HG02981 (cell line): Measurements from ENCODE around the gene GSC2.
A peak's percentile ranks its signal among the peaks of the same experiment; 100 is the strongest.

Source experiments
- ATAC-seq: cut with Tn5 transposase; IDR thresholded peaks from one replicate; pipeline ENCODE4 v1.9.1; 2021; ENCODE audit warnings: mild to moderate bottlenecking, moderate library complexity; ENCODE audit not compliant: unreplicated experiment

Gene GSC2

DNA sequence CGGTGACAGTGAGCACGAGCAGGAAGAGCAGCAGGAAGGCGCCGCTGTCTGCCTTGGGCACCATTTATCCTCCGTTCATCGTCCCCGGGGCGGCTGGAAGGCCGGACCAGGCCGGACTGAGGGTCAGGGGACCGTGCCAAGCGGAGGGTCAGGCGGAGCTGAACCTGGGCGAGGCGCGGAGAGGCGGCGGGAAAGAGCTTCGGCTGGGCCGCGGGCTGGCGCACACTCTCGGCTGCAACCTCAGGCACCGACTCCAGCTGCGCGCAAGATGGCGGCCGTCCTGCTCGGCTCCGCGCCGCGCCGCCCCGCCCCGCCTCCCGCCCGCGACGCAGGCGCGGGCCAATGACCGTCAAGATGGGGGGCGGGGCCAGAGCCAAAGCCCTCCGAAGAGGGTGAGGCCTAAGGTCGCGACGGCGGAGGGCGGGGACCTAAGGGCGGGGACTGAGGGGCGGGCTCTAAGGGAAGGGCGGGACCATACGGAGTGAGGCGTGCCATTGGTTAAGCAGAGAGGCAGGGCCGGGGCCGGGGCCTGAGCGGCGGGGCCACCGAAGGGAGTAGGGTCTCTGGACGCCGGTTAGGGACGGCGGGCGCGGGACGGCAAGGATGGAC lies 27.8 kb downstream of the GSC2 start, which contains the start of gene DGCR2:
TSS of gene DGCR2 (minus strand) at position 270 of the 609 bp plus-strand sequence. CDS start at position 64, 206 bp downstream.
- peak; percentile 86 for ATAC-seq

DNA sequence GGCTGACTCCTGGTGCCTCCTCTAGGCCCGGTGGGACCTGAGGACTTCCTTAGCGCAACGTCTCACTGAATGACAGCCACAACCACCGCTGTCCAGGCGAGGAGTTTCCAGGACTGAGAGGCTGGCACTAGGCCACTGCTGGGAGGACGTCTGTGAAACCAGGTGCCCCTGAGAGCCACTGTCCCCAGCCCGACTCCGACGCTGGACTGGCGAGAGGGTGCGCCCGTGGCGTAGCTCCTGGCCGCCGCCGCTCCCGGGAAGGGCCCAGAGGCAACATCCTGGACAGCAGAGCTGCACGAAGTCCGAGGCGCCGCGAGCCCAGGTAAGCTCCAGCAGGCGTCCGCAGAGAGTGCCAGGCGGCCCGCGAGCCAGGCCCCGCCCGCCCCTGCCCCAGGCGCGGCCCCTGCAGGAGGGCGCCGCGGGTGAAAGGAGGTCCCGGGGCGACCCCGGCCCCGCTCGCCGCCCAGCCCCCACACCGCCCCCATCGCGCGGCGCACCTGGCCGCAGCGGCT lies 28.4 kb downstream of the GSC2 start:
- peak; percentile 22 for ATAC-seq

DNA sequence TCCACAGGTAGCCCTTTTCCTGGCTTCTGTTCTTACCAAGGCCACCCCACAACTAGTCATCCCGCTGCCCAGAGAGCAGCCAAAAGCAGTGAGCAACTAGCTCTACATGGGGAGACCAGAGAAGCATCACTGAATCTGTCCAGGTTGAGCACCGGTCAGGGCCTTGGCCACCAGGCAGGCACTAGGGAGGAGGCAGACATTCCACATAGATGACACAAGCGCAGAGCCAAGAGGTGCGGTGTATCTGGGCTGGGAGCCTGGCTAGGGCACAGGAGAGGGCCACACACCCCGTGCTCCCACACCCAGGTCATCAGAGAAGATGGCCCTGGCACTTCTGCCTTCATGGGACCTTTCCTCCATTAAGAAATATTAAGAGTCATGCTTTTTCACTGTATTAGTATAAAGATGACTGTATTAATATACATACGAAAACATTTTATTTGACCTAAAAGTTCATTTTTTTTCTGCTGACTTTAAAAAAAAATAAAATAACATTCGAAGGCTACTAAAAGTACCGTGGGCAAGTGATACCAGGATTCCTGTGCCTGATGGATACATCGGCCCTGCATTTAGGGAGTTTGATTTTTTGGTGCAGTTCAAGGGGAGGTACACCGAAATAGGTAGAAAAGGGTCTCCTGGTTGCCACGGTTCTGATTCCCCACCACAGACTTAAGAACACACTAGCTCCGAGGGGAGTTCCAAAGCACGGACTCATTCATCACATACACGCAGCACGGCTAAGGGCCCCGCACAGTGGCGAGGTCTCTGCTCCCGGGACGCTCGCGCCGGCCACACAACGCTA lies 29.1 kb downstream of the GSC2 start:
- ATAC-seq, result peak; percentile 3

DNA sequence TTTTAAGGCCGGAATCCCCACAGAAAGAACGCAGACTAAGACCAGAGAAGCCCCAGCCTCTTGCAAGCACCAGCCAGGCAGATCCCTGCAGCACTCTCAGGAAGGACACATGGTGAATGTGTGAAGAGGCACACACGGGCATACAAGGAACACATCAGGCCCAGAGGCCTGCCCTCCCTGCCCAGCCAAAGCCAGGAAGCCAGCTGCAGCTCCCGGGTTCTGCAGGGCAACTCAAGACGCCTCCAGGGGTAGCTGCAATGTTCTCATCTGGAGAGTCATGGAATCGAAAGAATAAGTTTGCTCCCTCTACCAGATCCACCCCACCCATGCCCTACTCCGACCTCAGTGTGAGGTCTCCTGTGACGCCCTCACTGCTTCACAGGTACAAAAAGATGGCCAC lies 30.1 kb downstream of the GSC2 start:
- ATAC-seq, result no peak

DNA sequence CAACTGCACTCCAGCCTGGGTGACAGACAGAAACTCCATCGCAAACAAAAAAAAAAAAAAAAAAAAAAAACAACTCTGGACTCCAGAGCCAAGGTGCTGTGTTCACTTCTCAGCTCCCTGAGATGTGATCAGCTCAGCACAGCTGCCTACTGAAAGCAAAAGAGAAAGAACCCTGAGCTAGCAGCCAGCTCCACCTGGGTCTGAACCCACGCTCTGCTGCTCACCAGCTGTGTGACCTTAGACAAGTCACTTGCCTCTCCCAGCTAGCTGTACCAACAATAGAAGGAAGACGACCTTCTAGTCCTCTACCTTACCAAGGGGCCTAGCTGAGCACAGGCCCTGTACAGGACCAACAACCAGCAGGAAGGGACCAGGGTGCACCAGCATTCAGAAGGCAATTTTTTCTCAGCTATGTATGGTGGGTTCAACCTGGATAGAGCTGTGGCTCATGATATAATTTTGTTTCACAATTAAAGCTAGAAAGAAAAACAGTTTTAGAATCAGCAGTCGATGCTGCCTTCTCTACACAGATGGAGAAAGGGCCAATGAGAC lies 31.7 kb downstream of the GSC2 start:
- no peak for ATAC-seq

DNA sequence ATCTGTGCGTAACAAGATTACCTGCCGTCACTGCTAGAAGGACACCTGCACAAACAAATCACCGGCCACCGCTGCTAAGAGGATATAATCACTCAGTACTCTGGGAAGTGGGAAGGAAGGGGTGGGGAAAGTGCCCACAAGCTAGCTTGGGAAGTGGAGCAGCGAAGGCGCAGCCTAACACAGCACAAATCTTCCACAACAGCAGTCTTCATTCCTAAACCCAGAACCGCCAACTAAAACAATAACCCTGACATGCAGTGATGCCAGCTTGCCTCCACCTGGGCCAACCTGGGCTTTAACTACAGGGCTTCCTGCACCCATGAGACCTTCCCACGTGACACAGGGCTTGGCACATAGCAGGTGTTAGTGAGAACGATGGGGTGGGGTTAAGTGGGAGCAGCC lies 33.0 kb downstream of the GSC2 start:
- ATAC-seq, result no peak

DNA sequence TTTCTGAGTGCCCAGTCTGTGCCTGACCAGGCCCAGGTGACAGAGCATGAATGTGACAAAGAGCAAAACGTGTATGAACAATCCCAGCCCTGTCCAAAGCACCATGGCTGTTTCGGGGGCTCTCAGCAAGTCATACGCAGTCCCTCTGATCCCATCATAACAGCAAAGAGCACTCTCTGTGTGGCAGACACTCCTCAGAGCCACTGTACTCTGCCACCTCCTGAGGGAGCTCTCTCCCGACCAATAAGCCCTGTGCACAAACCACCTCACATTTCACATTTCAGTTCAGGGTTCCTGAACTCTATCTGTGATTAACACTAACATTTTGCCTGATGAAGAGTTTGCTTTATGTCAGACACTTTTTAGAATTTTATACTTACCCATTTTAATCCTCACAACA lies 34.5 kb downstream of the GSC2 start:
- ATAC-seq, result no peak

DNA sequence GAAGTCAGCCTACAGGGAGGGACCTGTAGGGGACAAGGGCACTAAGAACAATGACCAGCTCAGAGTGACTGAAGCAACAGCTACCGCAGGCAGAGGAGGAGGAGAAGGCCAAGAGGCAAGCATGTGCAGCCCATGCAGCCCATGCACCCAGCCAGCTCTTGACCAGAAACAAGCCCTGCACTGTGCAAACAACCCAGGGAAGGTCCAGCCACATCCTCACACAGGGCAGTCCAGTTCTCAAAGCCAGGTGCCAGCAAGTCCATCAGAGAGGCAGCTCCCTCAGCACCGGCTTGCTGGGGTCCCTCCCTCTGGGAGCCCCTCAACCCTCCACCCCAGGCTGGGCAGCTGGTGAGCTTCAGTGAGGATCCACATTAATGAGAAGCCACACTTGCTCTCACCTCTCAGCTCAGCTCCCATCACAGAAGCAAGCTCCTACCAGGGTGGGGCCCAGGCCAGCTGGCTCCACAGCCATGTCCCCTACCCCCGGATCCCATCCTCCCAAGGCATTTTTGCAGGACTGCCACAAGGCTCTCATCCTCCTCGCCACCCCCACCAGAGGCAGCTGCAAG lies 35.0 kb downstream of the GSC2 start:
- no peak for ATAC-seq

DNA sequence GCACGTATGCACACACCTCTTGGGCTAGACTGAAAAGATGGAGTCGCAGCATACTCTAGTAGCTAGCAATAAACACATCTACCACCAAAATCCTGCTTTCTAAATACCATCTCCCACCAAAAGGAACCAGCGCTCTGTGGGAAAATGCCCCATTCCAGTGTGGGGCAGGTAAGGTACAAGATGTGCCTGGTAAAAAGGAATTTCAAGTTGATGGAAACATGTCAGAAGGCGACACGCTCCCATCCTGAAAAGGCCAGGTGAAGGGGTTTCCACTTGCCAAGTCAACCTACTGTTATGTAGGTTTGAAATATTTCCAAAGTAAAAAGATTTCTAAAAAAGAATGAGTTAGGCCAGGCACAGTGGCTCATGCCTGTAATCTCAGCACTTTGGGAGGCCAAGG lies 36.7 kb downstream of the GSC2 start:
- ATAC-seq, result no peak

DNA sequence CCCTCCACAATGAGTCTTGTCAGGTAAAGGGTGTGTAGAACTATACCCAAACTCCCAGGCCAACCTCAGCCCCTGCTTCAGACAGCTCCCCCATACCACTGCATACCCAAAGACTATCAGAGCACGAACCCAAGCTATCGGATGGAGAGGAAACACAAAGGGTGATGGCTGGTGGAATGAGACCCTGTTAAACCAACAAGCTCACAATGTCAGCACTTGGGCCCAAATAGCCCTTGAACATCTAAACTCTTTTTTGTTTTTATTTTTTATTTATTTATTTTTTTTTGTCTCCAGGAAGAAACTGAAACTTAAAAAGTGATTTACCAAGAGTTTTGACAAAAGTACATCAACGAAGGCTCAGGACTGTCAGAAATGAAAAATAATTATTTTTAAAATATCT lies 38.5 kb downstream of the GSC2 start:
- no peak for ATAC-seq

DNA sequence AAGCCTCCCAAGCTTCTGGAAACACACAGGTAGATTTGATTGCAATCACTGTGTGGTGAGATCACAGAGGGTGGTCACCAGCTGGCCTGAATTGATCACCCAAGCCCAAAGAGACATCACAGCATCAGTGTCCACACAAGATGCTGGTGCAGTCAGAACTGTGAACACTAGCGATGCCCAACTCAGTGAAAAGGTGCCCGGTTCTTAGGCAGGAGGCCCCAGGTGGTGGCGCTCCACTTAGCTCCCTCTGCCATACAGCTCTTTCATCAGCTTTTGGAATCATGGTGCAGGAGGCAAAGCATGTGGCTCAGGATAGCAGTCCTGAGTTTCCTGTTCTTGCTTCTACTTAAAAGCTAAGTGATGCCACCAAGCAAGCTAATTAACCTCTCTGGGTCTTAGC lies 39.0 kb downstream of the GSC2 start:
- ATAC-seq, result no peak

DNA sequence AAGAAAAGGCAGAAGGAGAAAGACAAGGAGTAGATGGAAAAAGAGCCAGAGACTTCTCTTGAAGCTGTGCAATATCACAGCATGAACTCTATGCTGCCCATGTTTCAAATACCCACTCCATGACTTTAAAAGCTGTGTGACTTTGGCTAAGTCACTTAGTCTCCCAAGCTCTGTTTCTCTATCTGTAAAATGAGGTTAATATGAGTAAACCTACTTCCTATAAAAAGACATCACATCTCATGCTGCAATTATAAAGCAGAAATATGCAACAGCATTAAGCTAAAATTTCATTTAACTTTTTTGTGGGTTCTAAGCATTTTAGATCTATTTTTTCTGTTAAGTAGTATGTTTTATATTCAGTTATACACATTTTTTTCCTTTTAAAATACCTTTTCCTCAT lies 39.4 kb downstream of the GSC2 start:
- no peak for ATAC-seq

DNA sequence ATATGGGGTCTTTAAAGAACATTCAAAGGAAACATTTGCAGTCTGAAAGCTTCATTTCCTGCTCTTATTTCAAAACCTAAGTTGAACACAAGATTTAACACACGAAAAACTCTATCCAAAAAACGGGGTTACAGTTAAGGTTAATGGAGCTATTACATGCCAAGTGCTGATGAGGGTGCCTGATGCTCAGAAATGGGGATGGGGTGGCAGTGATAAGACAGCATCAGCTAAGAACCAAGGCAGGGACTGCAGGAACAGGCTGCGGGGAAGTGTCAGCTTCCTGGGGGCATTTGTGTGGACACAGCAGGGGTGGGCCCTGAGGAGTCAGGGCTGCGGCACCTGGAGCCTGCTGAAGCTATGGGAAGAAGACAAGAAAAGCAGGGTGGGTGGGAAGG lies 40.0 kb downstream of the GSC2 start:
- no peak for ATAC-seq

DNA sequence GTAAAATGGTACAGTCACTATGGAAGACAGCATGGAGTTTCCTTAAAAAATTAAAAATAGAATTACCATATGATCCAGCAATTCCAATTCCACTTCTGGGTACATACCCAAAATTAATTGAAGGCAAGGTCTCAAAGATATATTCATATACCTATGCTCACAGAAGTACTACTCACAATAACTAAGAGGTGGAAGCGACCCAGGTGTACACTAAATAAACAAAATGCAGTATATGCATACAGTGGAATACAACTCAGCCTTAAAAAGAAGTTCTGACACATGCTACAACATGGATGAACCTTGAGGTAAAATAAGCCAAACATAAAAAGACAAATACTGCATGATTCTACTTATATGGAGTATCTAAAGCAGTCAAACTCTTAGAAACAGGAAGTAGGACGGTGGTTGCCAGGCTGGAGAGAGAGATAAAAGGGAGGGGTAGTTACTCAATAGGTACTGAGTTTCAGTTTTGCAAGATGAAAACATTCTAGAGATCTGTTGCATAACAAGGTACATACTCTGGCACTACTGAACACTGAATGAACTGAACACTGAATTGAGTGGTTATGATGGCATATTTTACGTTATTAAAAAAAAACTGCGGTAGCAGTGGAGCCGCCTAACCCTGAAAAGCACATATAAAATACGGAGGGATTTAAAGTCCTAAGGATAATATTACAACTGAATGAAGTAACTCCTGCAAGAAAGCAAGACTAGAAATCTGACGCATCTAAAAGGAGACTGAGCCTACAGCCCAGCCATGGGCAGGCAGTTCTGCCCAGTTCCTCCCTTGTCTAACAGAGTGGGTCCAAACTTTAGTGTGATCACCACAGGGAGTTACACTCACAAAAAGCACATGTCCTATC lies 40.7 kb downstream of the GSC2 start:
- peak; percentile 89 for ATAC-seq

DNA sequence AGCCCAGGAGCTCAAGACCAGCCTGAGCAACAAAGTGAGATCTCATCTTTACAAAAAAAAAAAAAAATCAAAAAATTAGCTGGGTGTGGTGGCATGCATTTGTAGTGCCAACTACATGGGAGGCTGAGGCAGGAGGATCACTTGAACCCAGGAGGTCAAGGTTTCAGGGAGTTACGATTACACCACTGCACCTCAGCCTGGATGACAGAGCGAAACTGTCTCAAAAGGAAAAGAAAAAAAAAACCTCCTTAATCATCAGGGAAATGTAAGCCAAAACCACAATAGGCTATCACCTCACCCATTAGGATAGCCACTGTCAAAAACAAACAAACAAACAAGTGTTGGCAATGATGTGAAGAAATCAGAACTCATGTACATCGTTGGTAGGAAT lies 41.3 kb downstream of the GSC2 start:
- ATAC-seq, result no peak

DNA sequence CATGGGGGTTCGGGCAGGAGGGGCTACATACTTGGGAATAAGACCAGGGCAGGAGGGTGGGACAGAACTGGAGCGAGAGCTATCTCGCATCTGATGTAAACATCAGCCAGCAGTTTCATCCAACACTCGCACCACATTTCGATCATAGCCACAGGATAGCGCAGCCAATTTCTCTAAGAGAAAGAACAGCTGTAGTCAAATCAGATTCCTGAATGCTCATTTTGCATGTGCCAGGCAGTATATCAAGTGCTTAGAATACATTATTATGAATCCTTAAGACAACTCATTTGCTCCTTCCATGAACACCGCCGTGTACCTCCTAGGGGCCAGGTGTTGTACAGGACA lies 42.4 kb downstream of the GSC2 start:
- no peak for ATAC-seq

DNA sequence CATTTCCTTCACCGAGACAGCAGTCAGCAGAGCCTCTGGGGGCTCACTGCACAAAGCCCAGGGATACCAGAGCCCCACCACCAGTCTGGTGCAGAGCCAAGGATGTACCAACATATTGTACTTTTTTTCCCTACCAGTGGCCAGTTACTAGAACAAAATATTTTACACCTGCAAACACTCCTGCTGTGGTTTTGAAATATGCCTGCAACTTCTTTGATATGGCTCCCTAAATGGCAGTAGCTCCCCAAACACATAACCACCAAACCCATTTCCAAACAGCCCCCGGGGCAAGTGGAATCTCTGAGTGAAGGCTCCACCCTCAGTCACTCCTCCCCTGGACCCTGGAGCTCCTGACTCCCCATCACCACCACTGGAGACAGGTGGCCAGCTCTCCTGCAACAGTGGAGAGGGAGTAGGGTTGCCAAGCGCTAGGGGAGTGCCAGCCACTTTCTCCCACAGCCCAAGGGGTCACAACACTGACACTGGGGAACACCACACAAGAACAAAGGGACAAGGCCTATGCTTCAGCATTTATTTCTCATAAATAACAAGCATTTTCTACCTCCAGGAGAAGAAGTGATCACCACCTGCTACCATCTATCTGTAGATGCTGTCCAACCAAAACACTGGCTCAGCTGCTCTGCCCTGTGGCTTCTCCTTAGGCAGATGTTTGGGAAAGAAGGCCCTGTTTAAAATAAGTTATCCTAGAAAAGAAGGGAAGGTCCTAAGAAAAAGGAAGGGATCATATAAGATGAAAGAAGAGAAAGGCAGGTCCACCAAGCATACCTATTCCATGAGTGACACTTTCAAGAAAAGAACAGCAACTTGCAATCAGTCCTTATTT lies 43.0 kb downstream of the GSC2 start:
- ATAC-seq, result no peak

DNA sequence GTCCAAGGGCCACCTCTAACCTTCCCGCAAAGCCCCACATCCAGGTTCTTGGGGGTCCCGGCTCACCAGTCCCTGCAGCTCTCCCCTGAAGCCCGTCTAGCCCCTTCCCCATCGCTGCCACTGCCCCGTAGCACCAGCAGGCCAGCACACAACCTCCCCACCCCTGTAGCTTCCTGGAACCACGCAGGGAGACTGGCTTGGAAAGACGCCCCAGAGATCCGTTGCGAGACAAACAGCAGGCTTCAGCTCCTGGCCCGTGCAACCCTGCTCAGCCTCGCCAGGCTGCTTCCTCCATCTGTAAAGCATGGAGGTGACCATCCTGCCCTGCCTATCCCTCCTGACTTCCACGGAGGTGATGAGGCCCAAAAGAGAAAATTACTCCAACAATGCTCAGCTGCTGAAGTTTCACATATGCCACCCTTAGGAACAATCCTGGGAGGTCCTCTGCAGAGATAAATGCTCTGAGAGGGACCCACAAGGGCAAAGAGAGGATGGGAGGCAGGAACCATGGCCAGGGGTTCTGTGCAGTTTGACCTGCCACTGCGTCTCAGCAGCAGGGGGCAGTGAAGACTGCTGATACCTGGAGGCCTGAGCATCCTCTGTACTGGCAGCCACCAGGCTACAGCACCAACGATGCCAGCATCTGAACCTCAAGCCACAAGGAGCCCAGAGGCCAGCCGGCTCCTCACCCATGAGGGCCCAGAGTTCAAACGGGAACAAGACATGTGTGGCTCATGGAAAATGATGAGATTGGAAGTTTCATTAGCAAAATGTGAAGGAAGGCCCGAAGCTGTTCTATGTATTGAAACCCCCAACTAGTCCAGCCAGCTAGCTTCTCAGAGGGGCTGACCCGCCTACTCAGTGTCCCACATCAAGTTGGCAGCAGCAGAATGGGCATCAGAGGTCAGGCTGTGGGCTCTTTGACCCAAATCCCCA lies 44.0 kb downstream of the GSC2 start:
- no peak for ATAC-seq

DNA sequence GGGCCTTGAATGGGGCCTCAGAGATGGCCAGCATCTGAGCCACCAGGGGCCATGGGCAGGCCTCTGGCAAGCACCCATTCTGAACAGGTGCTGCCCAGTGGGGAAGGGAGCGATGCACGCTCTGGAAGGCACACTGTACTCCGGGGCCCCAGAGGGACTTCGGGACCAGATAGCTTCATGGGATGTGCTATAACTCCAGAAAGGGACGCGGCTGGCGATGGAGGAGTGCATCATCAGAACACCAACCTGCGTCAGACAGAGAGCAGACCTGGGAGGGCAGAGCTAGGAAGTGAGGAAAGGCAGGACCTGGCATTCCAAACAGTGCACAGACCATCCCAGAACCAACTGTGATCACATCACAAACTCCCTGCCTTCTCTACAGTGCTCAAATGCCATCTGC lies 44.6 kb downstream of the GSC2 start:
- ATAC-seq, result no peak
